ENCODE data around the gene KLHDC10. TPM values are rescaled to one million over a fixed set of nuclear protein-coding genes. Genes with fewer than 3 reads are reported as not detected.
"Not testable (repeated sequence)": the region's sequence is repeated elsewhere in the genome, so short reads cannot be mapped to it uniquely, and the experiment has no call there.

KLHDC10 gene
- polyA plus RNA-seq, 4 donors, result 7.0 to 23.3 (median 12.1) TPM

GRCh38 chr7:130069179-130069977, 956 bp upstream of the KLHDC10 start:
- Histone ChIP-seq H3K4me1 (ENCODE audit: control insufficient read depth in 3 of 3, insufficient read depth in 2 of 3, low read depth in 1 of 3, low read length in 2 of 3) (peaks cover 0 to 9% (median 0%) of the 10 kb centered on the region in 3 donors), H3K27ac (ENCODE audit: low read depth in 1 of 3, low read length in 2 of 3) (peak overlapping the region; percentile 74 to 94 (median 91)), H3K36me3 (ENCODE audit: control insufficient read depth in 3 of 3, insufficient read depth in 2 of 3, low read depth in 1 of 3, low read length in 3 of 3) (no peaks in the 10 kb centered on the region), H3K27me3 (ENCODE audit: control insufficient read depth in 3 of 3, insufficient read depth in 3 of 3, low read length in 3 of 3) (no peaks in the 10 kb centered on the region), H3K9me3 (ENCODE audit: control insufficient read depth in 2 of 2, insufficient read depth in 1 of 2, low read depth in 1 of 2, low read length in 1 of 2) (no peaks in the 10 kb centered on the region), H3K4me3 (ENCODE audit: low read depth in 1 of 3, low read length in 3 of 3) (peak overlapping the region in 2 of 3 donors; percentile 62 to 78)
- DNase-seq (peak; percentile 25 to 37), FAIRE-seq (no peak)
- 33 to 57% (median 37%) methylated on average over 7 of the region's 7 CpGs for WGBS, 3 donors

- peaks cover 0 to 2% (median 0%) of the 10 kb centered on the region in 3 donors for H3K36me3 ChIP-seq (ENCODE audit: control insufficient read depth in 3 of 3, insufficient read depth in 2 of 3, low read depth in 1 of 3, low read length in 3 of 3)
- FAIRE-seq, result no peak
- H3K27me3 ChIP-seq (ENCODE audit: control insufficient read depth in 3 of 3, insufficient read depth in 3 of 3, low read length in 3 of 3), result no peaks in the 10 kb centered on the region
- no peaks in the 10 kb centered on the region for H3K9me3 ChIP-seq (ENCODE audit: control insufficient read depth in 2 of 2, insufficient read depth in 1 of 2, low read depth in 1 of 2, low read length in 1 of 2)
- peak overlapping the region; percentile 63 to 76 (median 72) for H3K27ac ChIP-seq (ENCODE audit: low read depth in 1 of 3, low read length in 2 of 3)
- H3K4me3 ChIP-seq (ENCODE audit: low read depth in 1 of 3, low read length in 3 of 3), result peak overlapping the region; percentile 69 to 92 (median 78)
- H3K4me1 ChIP-seq (ENCODE audit: control insufficient read depth in 3 of 3, insufficient read depth in 2 of 3, low read depth in 1 of 3, low read length in 2 of 3), result peaks cover 0 to 9% (median 0%) of the 10 kb centered on the region in 3 donors
- DNase-seq, result peak in 1 of 2 donors; percentile 28
- 0% methylated on average over 9 to 10 of the region's 10 CpGs for WGBS, 3 donors
These were observed 708 bp downstream of the KLHDC10 start for GRCh38 chr7:130070861-130071622.

- Histone ChIP-seq H3K9me3 (ENCODE audit: control insufficient read depth in 2 of 2, insufficient read depth in 1 of 2, low read depth in 1 of 2, low read length in 1 of 2) (no peaks in the 10 kb centered on the region), H3K27me3 (ENCODE audit: control insufficient read depth in 3 of 3, insufficient read depth in 3 of 3, low read length in 3 of 3) (no peaks in the 10 kb centered on the region), H3K4me1 (ENCODE audit: control insufficient read depth in 3 of 3, insufficient read depth in 2 of 3, low read depth in 1 of 3, low read length in 2 of 3) (peaks cover 0 to 9% (median 0%) of the 10 kb centered on the region in 3 donors), H3K4me3 (ENCODE audit: low read depth in 1 of 3, low read length in 3 of 3) (peak overlapping the region in 2 of 3 donors; percentile 12 to 78), H3K36me3 (ENCODE audit: control insufficient read depth in 3 of 3, insufficient read depth in 2 of 3, low read depth in 1 of 3, low read length in 3 of 3) (peaks cover 0 to 4% (median 0%) of the 10 kb centered on the region in 3 donors), H3K27ac (ENCODE audit: low read depth in 1 of 3, low read length in 2 of 3) (no peak overlapping the region)
- DNase-seq, result peak; percentile 88 to 89
- 4 to 6% (median 4%) methylated on average over 11 of the region's 11 CpGs for WGBS, 3 donors
- FAIRE-seq, result no peak
These were observed 1.6 kb downstream of the KLHDC10 start for GRCh38 chr7:130071701-130072622.

GRCh38 chr7:130079846-130080394, 9.6 kb downstream of the KLHDC10 start:
- FAIRE-seq, result no peak
- Histone ChIP-seq H3K4me1 (ENCODE audit: control insufficient read depth in 3 of 3, insufficient read depth in 2 of 3, low read depth in 1 of 3, low read length in 2 of 3) (no peaks in the 10 kb centered on the region), H3K27me3 (ENCODE audit: control insufficient read depth in 3 of 3, insufficient read depth in 3 of 3, low read length in 3 of 3) (no peaks in the 10 kb centered on the region), H3K36me3 (ENCODE audit: control insufficient read depth in 3 of 3, insufficient read depth in 2 of 3, low read depth in 1 of 3, low read length in 3 of 3) (peaks cover 0 to 26% (median 0%) of the 10 kb centered on the region in 3 donors), H3K27ac (ENCODE audit: low read depth in 1 of 3, low read length in 2 of 3) (no peak overlapping the region), H3K9me3 (ENCODE audit: control insufficient read depth in 2 of 2, insufficient read depth in 1 of 2, low read depth in 1 of 2, low read length in 1 of 2) (peaks cover 0 to 3% of the 10 kb centered on the region in 2 donors), H3K4me3 (ENCODE audit: low read depth in 1 of 3, low read length in 3 of 3) (no peak overlapping the region)
- WGBS, 3 donors, result 75 to 84% (median 81%) methylated on average over 3 of the region's 3 CpGs
- no peak for DNase-seq

GRCh38 chr7:130083497-130083896, 13.2 kb downstream of the KLHDC10 start:
- H3K36me3 ChIP-seq (ENCODE audit: control insufficient read depth in 3 of 3, insufficient read depth in 2 of 3, low read depth in 1 of 3, low read length in 3 of 3), result peaks cover 0 to 13% (median 0%) of the 10 kb centered on the region in 3 donors
- FAIRE-seq; H3K4me3 ChIP-seq (ENCODE audit: low read depth in 1 of 3, low read length in 3 of 3); DNase-seq; H3K27ac ChIP-seq (ENCODE audit: low read depth in 1 of 3, low read length in 2 of 3); H3K27me3 ChIP-seq (ENCODE audit: control insufficient read depth in 3 of 3, insufficient read depth in 3 of 3, low read length in 3 of 3); H3K4me1 ChIP-seq (ENCODE audit: control insufficient read depth in 3 of 3, insufficient read depth in 2 of 3, low read depth in 1 of 3, low read length in 2 of 3); H3K9me3 ChIP-seq (ENCODE audit: control insufficient read depth in 2 of 2, insufficient read depth in 1 of 2, low read depth in 1 of 2, low read length in 1 of 2): not testable (repeated sequence)
- 91 to 93% (median 93%) methylated on average over 4 of the region's 4 CpGs for WGBS, 3 donors

- DNase-seq (no peak), FAIRE-seq (no peak)
- no peaks in the 10 kb centered on the region for H3K27me3 ChIP-seq (ENCODE audit: control insufficient read depth in 3 of 3, insufficient read depth in 3 of 3, low read length in 3 of 3)
- H3K4me1 ChIP-seq (ENCODE audit: control insufficient read depth in 3 of 3, insufficient read depth in 2 of 3, low read depth in 1 of 3, low read length in 2 of 3), result peaks cover 0 to 5% (median 2%) of the 10 kb centered on the region in 3 donors
- H3K9me3 ChIP-seq (ENCODE audit: control insufficient read depth in 2 of 2, insufficient read depth in 1 of 2, low read depth in 1 of 2, low read length in 1 of 2), result peaks cover 0 to 3% of the 10 kb centered on the region in 2 donors
- H3K4me3 ChIP-seq (ENCODE audit: low read depth in 1 of 3, low read length in 3 of 3), result no peak overlapping the region
- H3K36me3 ChIP-seq (ENCODE audit: control insufficient read depth in 3 of 3, insufficient read depth in 2 of 3, low read depth in 1 of 3, low read length in 3 of 3), result peaks cover 0 to 10% (median 0%) of the 10 kb centered on the region in 3 donors
- H3K27ac ChIP-seq (ENCODE audit: low read depth in 1 of 3, low read length in 2 of 3), result no peak overlapping the region
- WGBS, 3 donors, result 90 to 92% (median 92%) methylated on average over 11 of the region's 11 CpGs
These were observed 13.9 kb downstream of the KLHDC10 start for GRCh38 chr7:130084037-130084875.

- WGBS, 3 donors, result 69 to 88% (median 85%) methylated on average over 5 of the region's 5 CpGs
- FAIRE-seq, result not testable (repeated sequence)
These were observed 14.9 kb downstream of the KLHDC10 start for GRCh38 chr7:130085235-130085634.

More at GRCh38 chr7:130085235-130085634, 14.9 kb downstream of the KLHDC10 start:
- H3K4me3 ChIP-seq (ENCODE audit: low read depth in 1 of 3, low read length in 3 of 3); H3K9me3 ChIP-seq (ENCODE audit: control insufficient read depth in 2 of 2, insufficient read depth in 1 of 2, low read depth in 1 of 2, low read length in 1 of 2); H3K4me1 ChIP-seq (ENCODE audit: control insufficient read depth in 3 of 3, insufficient read depth in 2 of 3, low read depth in 1 of 3, low read length in 2 of 3); H3K27me3 ChIP-seq (ENCODE audit: control insufficient read depth in 3 of 3, insufficient read depth in 3 of 3, low read length in 3 of 3); H3K27ac ChIP-seq (ENCODE audit: low read depth in 1 of 3, low read length in 2 of 3); H3K36me3 ChIP-seq (ENCODE audit: control insufficient read depth in 3 of 3, insufficient read depth in 2 of 3, low read depth in 1 of 3, low read length in 3 of 3); DNase-seq: not testable (repeated sequence)
